Skin epidermis (tissue), 12 donors: ENCODE results near the gene ARID4A.
"Not testable (repeated sequence)": the region's sequence is repeated elsewhere in the genome, so short reads cannot be mapped to it uniquely, and the experiment has no call there.

Experiments
- H3K27ac ChIP-seq, 21 experiments: fragments of 200-600 bp; sonication (generic) in 11 of 21; one replicate each; pipeline ENCODE4 v1.5.0; 2020; ENCODE audit warnings: mild to moderate bottlenecking in 3 of 21, inconsistent platforms in 2 of 21, moderate library complexity in 2 of 21
- H3K4me3 ChIP-seq, 7 experiments: fragments of 200-600 bp; sonication (generic) in 2 of 7; one replicate each; pipeline ENCODE4 v1.5.0; 2020; ENCODE audit warnings: inconsistent platforms in 2 of 7, mild to moderate bottlenecking in 2 of 7, moderate library complexity in 1 of 7

Gene ARID4A

GRCh38 chr14:58416934-58417333 lies 118.6 kb downstream of the ARID4A start:
- H3K27ac ChIP-seq, H3K4me3 ChIP-seq: not testable (repeated sequence)
